K562 treated with DMSO at 1 percent for 12 hours (cell line): ENCODE data around the gene TBC1D16. TPM values are rescaled to one million over a fixed set of nuclear protein-coding genes. Genes with fewer than 3 reads are reported as not detected.

ENCODE experiments used
- total RNA-seq: library from RNA; unstranded; fragments of 300-600 nt; gene quantifications from 2 replicates; pipeline ENCODE4 v1.2.3, GENCODE V29; 2022; ENCODE audit not compliant: insufficient read depth

TBC1D16 gene, protein sequence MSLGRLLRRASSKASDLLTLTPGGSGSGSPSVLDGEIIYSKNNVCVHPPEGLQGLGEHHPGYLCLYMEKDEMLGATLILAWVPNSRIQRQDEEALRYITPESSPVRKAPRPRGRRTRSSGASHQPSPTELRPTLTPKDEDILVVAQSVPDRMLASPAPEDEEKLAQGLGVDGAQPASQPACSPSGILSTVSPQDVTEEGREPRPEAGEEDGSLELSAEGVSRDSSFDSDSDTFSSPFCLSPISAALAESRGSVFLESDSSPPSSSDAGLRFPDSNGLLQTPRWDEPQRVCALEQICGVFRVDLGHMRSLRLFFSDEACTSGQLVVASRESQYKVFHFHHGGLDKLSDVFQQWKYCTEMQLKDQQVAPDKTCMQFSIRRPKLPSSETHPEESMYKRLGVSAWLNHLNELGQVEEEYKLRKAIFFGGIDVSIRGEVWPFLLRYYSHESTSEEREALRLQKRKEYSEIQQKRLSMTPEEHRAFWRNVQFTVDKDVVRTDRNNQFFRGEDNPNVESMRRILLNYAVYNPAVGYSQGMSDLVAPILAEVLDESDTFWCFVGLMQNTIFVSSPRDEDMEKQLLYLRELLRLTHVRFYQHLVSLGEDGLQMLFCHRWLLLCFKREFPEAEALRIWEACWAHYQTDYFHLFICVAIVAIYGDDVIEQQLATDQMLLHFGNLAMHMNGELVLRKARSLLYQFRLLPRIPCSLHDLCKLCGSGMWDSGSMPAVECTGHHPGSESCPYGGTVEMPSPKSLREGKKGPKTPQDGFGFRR
- 0.17 and 1.7 TPM in 2 replicates for total RNA-seq

DNA sequence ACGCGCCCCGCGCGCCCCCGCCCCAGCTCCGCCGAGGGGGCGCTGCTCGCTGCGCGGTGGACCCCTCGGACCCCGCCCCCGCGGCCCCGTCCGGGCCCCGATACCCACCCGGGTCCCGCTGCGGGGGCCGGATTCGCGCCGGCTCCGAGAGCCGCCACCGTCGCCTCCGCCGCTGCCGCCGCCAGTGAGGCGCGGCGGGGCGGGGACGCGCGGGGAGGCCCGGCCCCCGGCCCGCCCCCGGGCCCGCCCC lies at the start of gene TBC1D16:
TSS of gene TBC1D16 (minus strand) at position 186 of the 250 bp plus-strand sequence. CDS start 22,325 bp downstream, outside the sequence.

DNA sequence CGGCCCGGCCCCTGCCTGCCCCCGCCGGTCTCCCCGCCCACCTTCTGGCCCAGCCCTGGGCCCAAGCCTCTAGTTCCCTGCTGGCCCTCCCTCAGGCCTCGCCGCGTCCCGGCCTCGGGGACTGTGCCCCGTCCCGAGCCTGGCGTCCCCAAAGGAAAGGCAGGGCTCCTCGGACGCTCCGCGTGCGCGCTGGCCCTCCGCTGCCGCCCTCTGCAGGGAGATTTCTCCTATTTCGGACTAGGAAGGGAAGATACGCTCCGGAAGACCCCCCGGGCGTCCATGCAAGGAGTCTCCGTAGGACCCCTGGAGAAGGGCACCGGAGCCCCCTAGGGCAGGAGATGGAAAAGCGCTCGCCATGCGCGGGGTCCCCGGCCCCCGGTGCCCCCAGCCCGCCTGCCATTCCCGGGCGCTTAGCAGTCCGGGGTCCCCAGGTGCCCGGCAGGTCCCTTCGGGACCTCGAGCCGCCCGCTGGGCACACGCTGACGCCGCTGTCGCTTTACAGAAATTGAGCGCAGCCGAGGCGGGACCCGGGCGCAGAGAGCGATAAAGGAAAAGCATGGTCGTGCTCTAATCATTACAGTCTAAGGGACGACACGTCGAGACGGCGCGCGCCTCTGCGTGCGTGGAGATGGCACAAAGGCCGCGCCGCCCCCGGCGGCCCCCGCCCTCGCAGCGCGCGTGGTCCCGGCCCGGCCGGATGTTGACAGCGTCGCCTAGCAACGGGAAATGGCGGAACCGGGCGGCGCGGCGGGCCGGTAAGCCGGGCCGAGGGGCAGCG lies 454 bp upstream of the TBC1D16 start, which contains the start of gene CCDC40:
TSS of gene CCDC40 (plus strand) at position 706 of the 778 bp plus-strand sequence. CDS start at position 727, 21 bp downstream.

Other genes starting within 250 kb of the TBC1D16 start
- 4.6 and 6.0 TPM in 2 replicates for gene CBX8, start 238.8 kb downstream of the TBC1D16 start, total RNA-seq
- gene CBX4, start 196.4 kb downstream of the TBC1D16 start, total RNA-seq: 55.9 and 75.5 TPM in 2 replicates
- gene CCDC40, start 770 bp upstream of the TBC1D16 start, total RNA-seq: not detected in 2 replicates
- 6.7 and 11.2 TPM in 2 replicates for gene GAA, start 65.7 kb upstream of the TBC1D16 start, total RNA-seq
- 101 and 119 TPM in 2 replicates for gene EIF4A3, start 111.3 kb upstream of the TBC1D16 start, total RNA-seq
- gene CARD14, start 134.2 kb upstream of the TBC1D16 start, total RNA-seq: 0.46 TPM in 1 of 2 replicates, not detected in the other
- 29.6 and 49.6 TPM in 2 replicates for gene SGSH, start 184.5 kb upstream of the TBC1D16 start, total RNA-seq
- gene SLC26A11, start 184.6 kb upstream of the TBC1D16 start, total RNA-seq: 5.4 and 14.3 TPM in 2 replicates
- 13.9 and 68.4 TPM in 2 replicates for gene RNF213, start 225.0 kb upstream of the TBC1D16 start, total RNA-seq